Measurements from ENCODE around the gene CFB. TPM values are rescaled to one million over a fixed set of nuclear protein-coding genes. Genes with fewer than 3 reads are reported as not detected.
A peak's percentile ranks its signal among the peaks of the same experiment; 100 is the strongest.

The CFB gene
- polyA plus RNA-seq, 3 donors: 0.37 to 2.2 TPM; not detected in 1

DNA sequence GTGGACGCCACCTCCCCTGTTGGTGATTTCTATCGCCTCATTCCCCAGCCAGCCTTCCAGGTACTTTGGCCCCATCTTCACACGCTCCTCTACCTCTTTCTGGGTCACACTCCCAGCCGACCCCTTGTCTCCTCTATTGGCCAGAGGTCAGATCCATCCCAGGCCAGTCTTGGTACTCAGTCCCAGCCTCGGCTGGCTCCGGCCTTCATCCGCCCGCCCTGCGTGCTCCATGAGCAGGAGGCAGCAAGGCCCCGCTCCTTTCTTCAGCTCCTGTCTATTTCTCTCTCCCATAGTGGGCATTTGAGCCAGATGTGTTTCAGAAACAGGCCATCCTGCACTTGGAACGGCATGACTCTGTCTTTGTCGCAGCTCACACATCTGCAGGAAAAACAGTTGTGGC lies 15.7 kb downstream of the CFB start:
- Histone ChIP-seq H2AFZ (ENCODE audit: insufficient read depth, low read depth, low read length, poor library complexity, severe bottlenecking) (no peak overlapping the region), H3K4me3 (replicated peaks in 1 of 3; ENCODE audit: low read depth in 2 of 3, low read length in 3 of 3) (no peak overlapping the region), H3K27me3 (ENCODE audit: control insufficient read depth in 2 of 2, insufficient read depth in 2 of 2, low read length in 2 of 2) (no peaks in the 10 kb centered on the region), H3K36me3 (replicated peaks in 1 of 2; ENCODE audit: control insufficient read depth in 1 of 2, insufficient read depth in 2 of 2, low read length in 2 of 2) (peaks cover 67 to 76% of the 10 kb centered on the region in 2 donors), H3K9ac (ENCODE audit: insufficient read depth, low read length, poor library complexity, severe bottlenecking) (no peak overlapping the region), H3K27ac (ENCODE audit: low read depth in 1 of 2, low read length in 2 of 2) (no peak overlapping the region), H4K20me1 (ENCODE audit: insufficient read depth, low read length) (no peaks in the 10 kb centered on the region), H3K9me3 (replicated peaks in 1 of 2; ENCODE audit: control insufficient read depth in 1 of 2, insufficient read depth in 1 of 2, low read length in 2 of 2) (no peaks in the 10 kb centered on the region), H3K4me1 (ENCODE audit: control insufficient read depth in 1 of 2, insufficient read depth in 2 of 2, low read length in 2 of 2) (peaks cover 17 to 22% of the 10 kb centered on the region in 2 donors), H3K4me2 (replicated peaks; ENCODE audit: extremely low read depth, low read length, poor library complexity, severe bottlenecking) (no peak overlapping the region), H3K79me2 (ENCODE audit: insufficient read depth, low read length) (peaks cover 26% of the 10 kb centered on the region)
- DNase-seq: no peak
- no peak overlapping the region for H3K4me3 Mint-ChIP-seq
- TF ChIP-seq, protein P1, sequence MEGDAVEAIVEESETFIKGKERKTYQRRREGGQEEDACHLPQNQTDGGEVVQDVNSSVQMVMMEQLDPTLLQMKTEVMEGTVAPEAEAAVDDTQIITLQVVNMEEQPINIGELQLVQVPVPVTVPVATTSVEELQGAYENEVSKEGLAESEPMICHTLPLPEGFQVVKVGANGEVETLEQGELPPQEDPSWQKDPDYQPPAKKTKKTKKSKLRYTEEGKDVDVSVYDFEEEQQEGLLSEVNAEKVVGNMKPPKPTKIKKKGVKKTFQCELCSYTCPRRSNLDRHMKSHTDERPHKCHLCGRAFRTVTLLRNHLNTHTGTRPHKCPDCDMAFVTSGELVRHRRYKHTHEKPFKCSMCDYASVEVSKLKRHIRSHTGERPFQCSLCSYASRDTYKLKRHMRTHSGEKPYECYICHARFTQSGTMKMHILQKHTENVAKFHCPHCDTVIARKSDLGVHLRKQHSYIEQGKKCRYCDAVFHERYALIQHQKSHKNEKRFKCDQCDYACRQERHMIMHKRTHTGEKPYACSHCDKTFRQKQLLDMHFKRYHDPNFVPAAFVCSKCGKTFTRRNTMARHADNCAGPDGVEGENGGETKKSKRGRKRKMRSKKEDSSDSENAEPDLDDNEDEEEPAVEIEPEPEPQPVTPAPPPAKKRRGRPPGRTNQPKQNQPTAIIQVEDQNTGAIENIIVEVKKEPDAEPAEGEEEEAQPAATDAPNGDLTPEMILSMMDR (IDR thresholded peaks at IDR 0.05): no peak
- peak overlapping the region in 4 of 7 donors; percentile 0 to 76 (median 35) for H3K27ac Mint-ChIP-seq
- H3K4me1 Mint-ChIP-seq: peaks cover 22% of the 10 kb centered on the region
- intact Hi-C loops (cut with micrococcal nuclease): no loop called here
- 97% methylated on average over 12 of the region's 12 CpGs for WGBS (ENCODE audit: insufficient coverage)
- H3K27me3 Mint-ChIP-seq (ENCODE audit: low read depth in 3 of 3): peaks cover 0 to 1% (median 0%) of the 10 kb centered on the region in 3 donors
- H3K36me3 Mint-ChIP-seq: peaks cover 70 to 73% of the 10 kb centered on the region in 2 donors
- no peaks in the 10 kb centered on the region for H3K9me3 Mint-ChIP-seq

DNA sequence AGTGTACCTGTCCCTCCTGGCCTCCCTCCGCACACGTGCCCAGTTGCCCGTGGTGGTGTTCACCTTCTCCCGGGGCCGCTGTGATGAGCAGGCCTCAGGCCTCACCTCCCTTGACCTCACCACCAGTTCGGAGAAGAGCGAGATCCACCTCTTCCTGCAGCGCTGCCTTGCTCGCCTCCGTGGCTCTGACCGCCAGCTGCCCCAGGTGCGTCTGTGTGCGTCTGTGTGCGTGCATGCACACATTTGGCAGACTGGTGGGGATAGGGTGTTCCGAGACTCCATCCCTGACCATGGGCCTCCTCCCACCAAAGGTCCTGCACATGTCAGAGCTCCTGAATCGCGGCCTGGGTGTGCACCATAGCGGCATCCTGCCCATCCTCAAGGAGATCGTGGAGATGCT lies 18.0 kb downstream of the CFB start:
- no peak overlapping the region for H3K9ac ChIP-seq (ENCODE audit: insufficient read depth, low read length, poor library complexity, severe bottlenecking)
- H4K20me1 ChIP-seq (ENCODE audit: insufficient read depth, low read length): no peaks in the 10 kb centered on the region
- no peak for DNase-seq
- peaks cover 17% of the 10 kb centered on the region for H3K79me2 ChIP-seq (ENCODE audit: insufficient read depth, low read length)
- TF ChIP-seq, protein P1 (IDR thresholded peaks at IDR 0.05): no peak
- H3K4me1 ChIP-seq (ENCODE audit: control insufficient read depth in 1 of 2, insufficient read depth in 2 of 2, low read length in 2 of 2): peaks cover 8 to 13% of the 10 kb centered on the region in 2 donors
- Mint-ChIP-seq H3K36me3 (peaks cover 85 to 90% of the 10 kb centered on the region in 2 donors), H3K9me3 (no peaks in the 10 kb centered on the region), H3K27me3 (ENCODE audit: low read depth in 3 of 3) (peaks cover 0 to 1% (median 0%) of the 10 kb centered on the region in 3 donors), H3K4me1 (peaks cover 12% of the 10 kb centered on the region), H3K4me3 (no peak overlapping the region), H3K27ac (peak overlapping the region in 2 of 7 donors; percentile 28 to 37)
- no peak overlapping the region for H3K27ac ChIP-seq (ENCODE audit: low read depth in 1 of 2, low read length in 2 of 2)
- peaks cover 84 to 92% of the 10 kb centered on the region in 2 donors for H3K36me3 ChIP-seq (replicated peaks in 1 of 2; ENCODE audit: control insufficient read depth in 1 of 2, insufficient read depth in 2 of 2, low read length in 2 of 2)
- no peak overlapping the region for H2AFZ ChIP-seq (ENCODE audit: insufficient read depth, low read depth, low read length, poor library complexity, severe bottlenecking)
- no peaks in the 10 kb centered on the region for H3K9me3 ChIP-seq (replicated peaks in 1 of 2; ENCODE audit: control insufficient read depth in 1 of 2, insufficient read depth in 1 of 2, low read length in 2 of 2)
- no peaks in the 10 kb centered on the region for H3K27me3 ChIP-seq (ENCODE audit: control insufficient read depth in 2 of 2, insufficient read depth in 2 of 2, low read length in 2 of 2)
- H3K4me2 ChIP-seq (replicated peaks; ENCODE audit: extremely low read depth, low read length, poor library complexity, severe bottlenecking): no peak overlapping the region
- no peak overlapping the region for H3K4me3 ChIP-seq (replicated peaks in 1 of 3; ENCODE audit: low read depth in 2 of 3, low read length in 3 of 3)
- intact Hi-C loops (cut with micrococcal nuclease): no loop called here
- 97% methylated on average over 7 of the region's 19 CpGs for WGBS (ENCODE audit: insufficient coverage)
